SK-N-MC (cell line): ENCODE measurements around the gene DLG2.

Source experiments
- EZH2 ChIP-seq: fragments of 200-600 bp; sonication (generic); IDR thresholded peaks from one replicate; pipeline ENCODE4 v1.6.1; 2017; ENCODE audit warnings: antibody characterized with exemption
- FOXP2 ChIP-seq: optimal IDR thresholded peaks from 2 replicates; pipeline ENCODE3; 2011; ENCODE audit warnings: mild to moderate bottlenecking, moderate library complexity; ENCODE audit not compliant: insufficient read depth; ENCODE audit errors: extremely low read length, control extremely low read depth
- POLR2AphosphoS5 ChIP-seq: IDR thresholded peaks from 2 replicates; pipeline ENCODE4 v1.6.1; 2012; ENCODE audit warnings: mild to moderate bottlenecking, low read depth, low read length, borderline replicate concordance

DNA sequence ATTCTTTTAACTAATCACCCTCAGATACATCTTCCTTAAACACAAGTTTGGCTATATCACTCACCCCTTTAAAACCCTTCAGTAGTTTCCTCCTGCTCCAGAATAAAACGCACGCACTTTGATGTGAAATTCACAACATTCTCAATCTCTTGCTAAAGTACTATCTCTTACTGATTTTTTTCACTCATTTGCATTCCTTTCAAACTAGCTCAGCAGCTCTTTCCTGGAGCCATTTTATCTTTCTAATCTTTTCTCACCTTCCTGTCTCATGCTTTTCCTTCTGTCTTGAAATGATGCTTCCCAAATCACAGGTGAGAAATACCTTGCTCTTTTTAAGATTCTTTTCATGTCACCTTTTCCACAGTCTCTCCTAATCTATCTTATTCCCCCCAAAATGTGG, 1074.4 kb downstream of the DLG2 start:
- TF ChIP-seq POLR2AphosphoS5, result no peak
- TF ChIP-seq EZH2, result no peak
- no peak for TF ChIP-seq FOXP2
